Neural progenitor cell (in vitro differentiated cells): ENCODE measurements around the gene TMEM117. TPM values are rescaled to one million over a fixed set of nuclear protein-coding genes. Genes with fewer than 3 reads are reported as not detected.

ENCODE experiments used
- DNase-seq: peaks from one replicate; pipeline ENCODE4 v3.0.0-alpha.2; 2016; ENCODE audit warnings: low spot score
- H2AFZ ChIP-seq: fragments of 200-600 bp; sonication (generic); replicated peaks from 2 replicates; pipeline ENCODE4 v1.6.1; 2016; ENCODE audit warnings: antibody characterized with exemption
- H3F3A ChIP-seq: fragments of 200-600 bp; sonication (generic); 2 replicates; pipeline ENCODE4 v1.6.1; 2016; ENCODE audit warnings: antibody characterized with exemption, low read depth
- H3K27ac ChIP-seq: fragments of 200-600 bp; sonication (generic); 2 replicates; pipeline ENCODE4 v1.5.1; 2016; ENCODE audit warnings: mild to moderate bottlenecking
- H3K27me3 ChIP-seq: fragments of 200-600 bp; sonication (generic); 2 replicates; pipeline ENCODE4 v1.6.1; 2016; ENCODE audit warnings: mild to moderate bottlenecking, moderate library complexity
- H3K36me3 ChIP-seq: fragments of 200-600 bp; sonication (generic); 2 replicates; pipeline ENCODE4 v1.5.1; 2016
- H3K4me1 ChIP-seq: fragments of 200-600 bp; sonication (generic); 2 replicates; pipeline ENCODE4 v1.6.1; 2016; ENCODE audit warnings: mixed run types
- H3K4me2 ChIP-seq: fragments of 200-600 bp; sonication (generic); 2 replicates; pipeline ENCODE4 v1.6.1; 2016
- H3K4me3 ChIP-seq: fragments of 200-600 bp; sonication (generic); 2 replicates; pipeline ENCODE4 v1.5.1; 2016
- H3K79me2 ChIP-seq: fragments of 200-600 bp; sonication (generic); 2 replicates; pipeline ENCODE4 v1.6.1; 2016; ENCODE audit warnings: low read depth
- H3K9ac ChIP-seq: fragments of 200-600 bp; sonication (generic); 2 replicates; pipeline ENCODE4 v1.6.1; 2016
- H3K9me3 ChIP-seq: fragments of 200-600 bp; sonication (generic); 2 replicates; pipeline ENCODE4 v1.5.1; 2016; ENCODE audit warnings: low read depth
- H4K20me1 ChIP-seq: fragments of 200-600 bp; sonication (generic); 2 replicates; pipeline ENCODE4 v1.6.1; 2016; ENCODE audit warnings: low read depth
- H3K27ac Mint-ChIP-seq: 3 replicates; pipeline ENCODE4 v1.8.0; 2021; ENCODE audit warnings: mixed read lengths
- H3K27me3 Mint-ChIP-seq: 2 replicates; pipeline ENCODE4 v1.8.0; 2022; ENCODE audit warnings: low read depth, mild to moderate bottlenecking, inconsistent platforms, moderate library complexity, mixed read lengths; ENCODE audit not compliant: insufficient read depth
- H3K36me3 Mint-ChIP-seq: 3 replicates; pipeline ENCODE4 v1.8.0; 2021; ENCODE audit warnings: mixed read lengths
- H3K4me1 Mint-ChIP-seq: 3 replicates; pipeline ENCODE4 v1.8.0; 2021; ENCODE audit warnings: mixed read lengths
- H3K4me3 Mint-ChIP-seq: 3 replicates; pipeline ENCODE4 v1.8.0; 2021; ENCODE audit warnings: mild to moderate bottlenecking, moderate library complexity, mixed read lengths
- H3K9me3 Mint-ChIP-seq: 3 replicates; pipeline ENCODE4 v1.8.0; 2020; ENCODE audit warnings: mixed read lengths
- EZH2 ChIP-seq: fragments of 200-600 bp; sonication (generic); IDR thresholded peaks from 2 replicates; pipeline ENCODE4 v1.6.1; 2017; ENCODE audit warnings: antibody characterized with exemption, mild to moderate bottlenecking, moderate library complexity
- EZH2phosphoT487 ChIP-seq: fragments of 200-600 bp; sonication (generic); IDR thresholded peaks from 2 replicates; pipeline ENCODE4 v1.6.1; 2017; ENCODE audit warnings: antibody characterized with exemption
- total RNA-seq: library from RNA; depleted of rRNA; stranded (reverse); fragments of >200 nt; gene quantifications from 2 replicates; pipeline ENCODE4 v1.2.3, GENCODE V29; 2015; ENCODE audit warnings: low replicate concordance
- TF ChIP-seq, protein P1 (sequence below): fragments of 200-600 bp; sonication (generic); IDR thresholded peaks from 2 replicates; pipeline ENCODE4 v1.5.1; 2017; ENCODE audit warnings: antibody characterized with exemption, mild to moderate bottlenecking

Gene TMEM117
- total RNA-seq, 1 donor from 2014 or later: 1.6 TPM

DNA sequence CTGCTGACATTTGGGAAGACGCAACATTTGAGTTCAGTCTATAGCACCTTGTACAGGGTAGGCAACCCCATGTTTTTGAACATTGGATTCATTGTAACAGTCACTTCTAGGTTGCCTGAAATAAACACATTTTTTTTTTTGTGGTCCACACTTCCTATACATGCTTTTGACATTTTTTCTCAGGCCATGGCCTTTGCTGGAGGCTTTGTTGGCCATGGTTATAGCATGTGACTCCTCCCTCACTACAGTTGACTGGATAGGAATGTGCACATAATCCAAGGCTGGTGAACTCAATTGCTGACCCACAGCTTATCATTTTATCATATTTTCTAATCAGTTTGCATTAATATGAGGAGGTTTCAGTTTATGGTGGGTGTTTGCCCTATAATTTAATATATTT is 60.6 kb downstream of the TMEM117 start:
- Histone ChIP-seq H3K9ac (no peak overlapping the region), H3K9me3 (no peaks in the 10 kb centered on the region), H3K4me1 (peaks cover 4% of the 10 kb centered on the region), H3K27ac (no peak overlapping the region), H3K79me2 (no peaks in the 10 kb centered on the region), H3K27me3 (no peaks in the 10 kb centered on the region), H3F3A (no peaks in the 10 kb centered on the region), H2AFZ (no peak overlapping the region), H3K4me2 (no peak overlapping the region), H3K36me3 (no peaks in the 10 kb centered on the region), H4K20me1 (no peaks in the 10 kb centered on the region), H3K4me3 (no peak overlapping the region)
- no peaks in the 10 kb centered on the region for H3K36me3 Mint-ChIP-seq
- no peak for DNase-seq
- H3K27ac Mint-ChIP-seq: no peak overlapping the region
- peaks cover 2% of the 10 kb centered on the region for H3K4me1 Mint-ChIP-seq
- no peak for TF ChIP-seq EZH2phosphoT487
- TF ChIP-seq EZH2: no peak
- TF ChIP-seq, protein P1, sequence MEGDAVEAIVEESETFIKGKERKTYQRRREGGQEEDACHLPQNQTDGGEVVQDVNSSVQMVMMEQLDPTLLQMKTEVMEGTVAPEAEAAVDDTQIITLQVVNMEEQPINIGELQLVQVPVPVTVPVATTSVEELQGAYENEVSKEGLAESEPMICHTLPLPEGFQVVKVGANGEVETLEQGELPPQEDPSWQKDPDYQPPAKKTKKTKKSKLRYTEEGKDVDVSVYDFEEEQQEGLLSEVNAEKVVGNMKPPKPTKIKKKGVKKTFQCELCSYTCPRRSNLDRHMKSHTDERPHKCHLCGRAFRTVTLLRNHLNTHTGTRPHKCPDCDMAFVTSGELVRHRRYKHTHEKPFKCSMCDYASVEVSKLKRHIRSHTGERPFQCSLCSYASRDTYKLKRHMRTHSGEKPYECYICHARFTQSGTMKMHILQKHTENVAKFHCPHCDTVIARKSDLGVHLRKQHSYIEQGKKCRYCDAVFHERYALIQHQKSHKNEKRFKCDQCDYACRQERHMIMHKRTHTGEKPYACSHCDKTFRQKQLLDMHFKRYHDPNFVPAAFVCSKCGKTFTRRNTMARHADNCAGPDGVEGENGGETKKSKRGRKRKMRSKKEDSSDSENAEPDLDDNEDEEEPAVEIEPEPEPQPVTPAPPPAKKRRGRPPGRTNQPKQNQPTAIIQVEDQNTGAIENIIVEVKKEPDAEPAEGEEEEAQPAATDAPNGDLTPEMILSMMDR: no peak
- H3K27me3 Mint-ChIP-seq: peaks cover 7% of the 10 kb centered on the region
- no peak overlapping the region for H3K4me3 Mint-ChIP-seq
- peaks cover 8% of the 10 kb centered on the region for H3K9me3 Mint-ChIP-seq

GRCh38 chr12:43898474-43898873 is 62.6 kb downstream of the TMEM117 start:
- DNase-seq: no peak
- Histone ChIP-seq H3K9ac (no peak overlapping the region), H3K27ac (no peak overlapping the region), H2AFZ (peak overlapping the region; percentile 17), H3K4me3 (no peak overlapping the region), H3K4me2 (no peak overlapping the region), H3K79me2 (no peaks in the 10 kb centered on the region), H3K27me3 (no peaks in the 10 kb centered on the region), H3K4me1 (peaks cover 4% of the 10 kb centered on the region), H3F3A (no peaks in the 10 kb centered on the region), H3K36me3 (no peaks in the 10 kb centered on the region), H3K9me3 (no peaks in the 10 kb centered on the region), H4K20me1 (no peaks in the 10 kb centered on the region)
- Mint-ChIP-seq H3K4me3 (no peak overlapping the region), H3K4me1 (peaks cover 2% of the 10 kb centered on the region), H3K27me3 (peaks cover 5% of the 10 kb centered on the region), H3K9me3 (peaks cover 6% of the 10 kb centered on the region), H3K36me3 (no peaks in the 10 kb centered on the region), H3K27ac (no peak overlapping the region)
- TF ChIP-seq EZH2 (no peak), EZH2phosphoT487 (no peak)
- TF ChIP-seq, protein P1: no peak

DNA sequence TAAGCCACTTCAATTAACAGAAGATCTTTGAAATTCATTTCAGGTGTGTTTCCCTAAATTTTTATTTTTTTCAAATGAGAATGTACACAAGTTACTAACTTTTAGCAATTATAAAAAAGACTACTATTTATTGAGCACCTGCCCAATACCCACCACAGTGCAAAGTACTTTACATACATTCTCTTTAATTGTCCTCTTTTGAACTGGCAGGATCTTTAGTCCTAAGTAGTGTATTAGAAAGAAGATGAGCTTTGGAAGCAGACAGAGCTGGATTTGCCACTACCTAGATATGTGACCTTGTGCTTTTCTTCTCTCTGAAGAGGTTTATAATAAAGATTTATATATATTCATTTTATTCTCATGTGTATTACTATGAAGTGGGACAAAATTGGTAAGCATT is 63.7 kb downstream of the TMEM117 start:
- Histone ChIP-seq H3K36me3 (no peaks in the 10 kb centered on the region), H3K4me1 (peaks cover 4% of the 10 kb centered on the region), H2AFZ (no peak overlapping the region), H3F3A (no peaks in the 10 kb centered on the region), H3K79me2 (no peaks in the 10 kb centered on the region), H3K9ac (no peak overlapping the region), H3K4me3 (no peak overlapping the region), H3K9me3 (no peaks in the 10 kb centered on the region), H3K27ac (no peak overlapping the region), H3K27me3 (no peaks in the 10 kb centered on the region), H3K4me2 (no peak overlapping the region), H4K20me1 (no peaks in the 10 kb centered on the region)
- Mint-ChIP-seq H3K4me3 (no peak overlapping the region), H3K4me1 (peaks cover 5% of the 10 kb centered on the region), H3K36me3 (no peaks in the 10 kb centered on the region), H3K27me3 (peaks cover 5% of the 10 kb centered on the region), H3K27ac (no peak overlapping the region), H3K9me3 (peaks cover 4% of the 10 kb centered on the region)
- TF ChIP-seq EZH2: no peak
- TF ChIP-seq, protein P1: no peak
- no peak for TF ChIP-seq EZH2phosphoT487
- DNase-seq: no peak
